ENCODE measurements around the gene TKFC.

DNA sequence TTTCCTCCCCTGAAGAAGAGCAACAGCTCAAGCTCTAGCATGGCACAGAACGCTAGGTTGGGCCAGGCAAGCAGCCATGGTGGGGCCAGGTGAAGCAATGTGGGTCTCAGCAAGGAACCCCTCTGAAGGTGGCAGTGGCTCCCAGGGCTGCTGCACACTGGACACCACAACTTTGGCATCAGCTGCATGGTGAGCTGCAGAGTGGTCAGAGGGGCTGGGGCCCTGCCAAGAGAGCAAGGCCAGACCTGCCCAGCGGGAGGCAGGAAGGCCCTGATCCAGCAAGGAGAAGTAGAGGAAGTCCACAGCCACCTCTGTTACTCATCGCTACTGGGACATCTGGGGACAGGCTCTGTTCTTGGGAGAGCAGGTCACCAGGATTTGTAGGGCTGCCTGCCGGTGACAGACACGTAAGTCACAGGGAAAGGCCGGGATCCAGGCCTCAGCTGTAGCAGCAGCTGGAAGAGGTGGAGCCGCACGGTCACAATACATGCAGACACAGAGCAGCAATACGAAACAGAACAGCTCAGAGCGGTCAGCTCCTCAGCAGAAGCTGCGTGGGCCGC is 16.2 kb downstream of the TKFC start:
- TF ChIP-seq, protein P1, sequence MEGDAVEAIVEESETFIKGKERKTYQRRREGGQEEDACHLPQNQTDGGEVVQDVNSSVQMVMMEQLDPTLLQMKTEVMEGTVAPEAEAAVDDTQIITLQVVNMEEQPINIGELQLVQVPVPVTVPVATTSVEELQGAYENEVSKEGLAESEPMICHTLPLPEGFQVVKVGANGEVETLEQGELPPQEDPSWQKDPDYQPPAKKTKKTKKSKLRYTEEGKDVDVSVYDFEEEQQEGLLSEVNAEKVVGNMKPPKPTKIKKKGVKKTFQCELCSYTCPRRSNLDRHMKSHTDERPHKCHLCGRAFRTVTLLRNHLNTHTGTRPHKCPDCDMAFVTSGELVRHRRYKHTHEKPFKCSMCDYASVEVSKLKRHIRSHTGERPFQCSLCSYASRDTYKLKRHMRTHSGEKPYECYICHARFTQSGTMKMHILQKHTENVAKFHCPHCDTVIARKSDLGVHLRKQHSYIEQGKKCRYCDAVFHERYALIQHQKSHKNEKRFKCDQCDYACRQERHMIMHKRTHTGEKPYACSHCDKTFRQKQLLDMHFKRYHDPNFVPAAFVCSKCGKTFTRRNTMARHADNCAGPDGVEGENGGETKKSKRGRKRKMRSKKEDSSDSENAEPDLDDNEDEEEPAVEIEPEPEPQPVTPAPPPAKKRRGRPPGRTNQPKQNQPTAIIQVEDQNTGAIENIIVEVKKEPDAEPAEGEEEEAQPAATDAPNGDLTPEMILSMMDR (IDR thresholded peaks at IDR 0.05): no peak
- no peak for TF ChIP-seq POLR2A (IDR thresholded peaks at IDR 0.05)

All from right lobe of liver (tissue), 4 donors.